SK-N-SH treated with all-trans-retinoic acid at 6 μM for 48 hours (cell line): ENCODE results near the gene RNFT2.

Source experiments
- ARNTL ChIP-seq: fragments of 450-650 bp; formaldehyde crosslinking; IDR thresholded peaks from 2 replicates; pipeline ENCODE4 v1.5.0; 2020; ENCODE audit warnings: low read depth, mild to moderate bottlenecking, moderate library complexity, borderline replicate concordance
- CREB5 ChIP-seq: fragments of 250-450 bp; sonication (Bioruptor Pico); IDR thresholded peaks from 2 replicates; pipeline ENCODE4 v1.5.1; 2020; ENCODE audit warnings: low read depth, mild to moderate bottlenecking, moderate library complexity
- CSDC2 ChIP-seq: fragments of 250-450 bp; sonication (Bioruptor Pico); IDR thresholded peaks from 2 replicates; pipeline ENCODE4 v1.5.0; 2020; ENCODE audit warnings: mild to moderate bottlenecking, moderate library complexity
- GLIS3 ChIP-seq: fragments of 250-450 bp; sonication (Bioruptor Pico); IDR thresholded peaks from 2 replicates; pipeline ENCODE4 v1.5.0; 2020; ENCODE audit warnings: mild to moderate bottlenecking, moderate library complexity
- OSR1 ChIP-seq: fragments of 250-450 bp; sonication (Bioruptor Pico); IDR thresholded peaks from 2 replicates; pipeline ENCODE4 v1.8.0; 2022; ENCODE audit warnings: moderate library complexity, mild to moderate bottlenecking, inconsistent platforms
- PPARA ChIP-seq: fragments of 250-450 bp; sonication (Bioruptor Pico); IDR thresholded peaks from 2 replicates; pipeline ENCODE4 v1.5.0; 2020; ENCODE audit warnings: mild to moderate bottlenecking, borderline replicate concordance
- RARB ChIP-seq: fragments of 250-450 bp; sonication (Bioruptor Pico); IDR thresholded peaks from 2 replicates; pipeline ENCODE4 v1.8.0; 2021; ENCODE audit warnings: mild to moderate bottlenecking, moderate library complexity
- TSHZ2 ChIP-seq: fragments of 250-450 bp; sonication (Bioruptor Pico); IDR thresholded peaks from 2 replicates; pipeline ENCODE4 v1.5.0; 2020; ENCODE audit warnings: mild to moderate bottlenecking, moderate library complexity
- ZFP3 ChIP-seq: fragments of 250-450 bp; sonication (Bioruptor Pico); IDR thresholded peaks from 2 replicates; pipeline ENCODE4 v1.5.0; 2020; ENCODE audit warnings: mild to moderate bottlenecking, moderate library complexity
- ZFP30 ChIP-seq: fragments of 450-650 bp; formaldehyde crosslinking; IDR thresholded peaks from 2 replicates; pipeline ENCODE4 v1.5.0; 2022; ENCODE audit warnings: mild to moderate bottlenecking, moderate library complexity
- ZNF565 ChIP-seq: fragments of 450-650 bp; formaldehyde crosslinking; conservative IDR thresholded peaks from 2 replicates; pipeline ENCODE4 v1.5.0; 2020; ENCODE audit warnings: low read depth, mild to moderate bottlenecking, moderate library complexity
- TF ChIP-seq, protein P1 (sequence below): fragments of 250-450 bp; sonication (Bioruptor Pico); IDR thresholded peaks from 2 replicates; pipeline ENCODE4 v1.8.0; 2020; ENCODE audit warnings: mild to moderate bottlenecking, moderate library complexity, borderline replicate concordance
- TF ChIP-seq, protein P2 (sequence below): fragments of 250-450 bp; sonication (Bioruptor Pico); IDR thresholded peaks from 2 replicates; pipeline ENCODE4 v1.8.0; 2021; ENCODE audit warnings: low read depth, mild to moderate bottlenecking, moderate library complexity, borderline replicate concordance

- TF ChIP-seq, protein P1, sequence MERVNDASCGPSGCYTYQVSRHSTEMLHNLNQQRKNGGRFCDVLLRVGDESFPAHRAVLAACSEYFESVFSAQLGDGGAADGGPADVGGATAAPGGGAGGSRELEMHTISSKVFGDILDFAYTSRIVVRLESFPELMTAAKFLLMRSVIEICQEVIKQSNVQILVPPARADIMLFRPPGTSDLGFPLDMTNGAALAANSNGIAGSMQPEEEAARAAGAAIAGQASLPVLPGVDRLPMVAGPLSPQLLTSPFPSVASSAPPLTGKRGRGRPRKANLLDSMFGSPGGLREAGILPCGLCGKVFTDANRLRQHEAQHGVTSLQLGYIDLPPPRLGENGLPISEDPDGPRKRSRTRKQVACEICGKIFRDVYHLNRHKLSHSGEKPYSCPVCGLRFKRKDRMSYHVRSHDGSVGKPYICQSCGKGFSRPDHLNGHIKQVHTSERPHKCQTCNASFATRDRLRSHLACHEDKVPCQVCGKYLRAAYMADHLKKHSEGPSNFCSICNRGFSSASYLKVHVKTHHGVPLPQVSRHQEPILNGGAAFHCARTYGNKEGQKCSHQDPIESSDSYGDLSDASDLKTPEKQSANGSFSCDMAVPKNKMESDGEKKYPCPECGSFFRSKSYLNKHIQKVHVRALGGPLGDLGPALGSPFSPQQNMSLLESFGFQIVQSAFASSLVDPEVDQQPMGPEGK (CRISPR knock-in tag), result no peak
- TF ChIP-seq CSDC2 (no peak), CREB5 (CRISPR knock-in tag) (no peak), ZFP3 (no peak), TSHZ2 (no peak), OSR1 (no peak), ARNTL (CRISPR knock-in tag) (no peak), RARB (CRISPR knock-in tag) (no peak), ZFP30 (CRISPR knock-in tag) (no peak), ZNF565 (CRISPR knock-in tag) (no peak), GLIS3 (CRISPR knock-in tag) (no peak), PPARA (CRISPR knock-in tag) (no peak)
- TF ChIP-seq, protein P2, sequence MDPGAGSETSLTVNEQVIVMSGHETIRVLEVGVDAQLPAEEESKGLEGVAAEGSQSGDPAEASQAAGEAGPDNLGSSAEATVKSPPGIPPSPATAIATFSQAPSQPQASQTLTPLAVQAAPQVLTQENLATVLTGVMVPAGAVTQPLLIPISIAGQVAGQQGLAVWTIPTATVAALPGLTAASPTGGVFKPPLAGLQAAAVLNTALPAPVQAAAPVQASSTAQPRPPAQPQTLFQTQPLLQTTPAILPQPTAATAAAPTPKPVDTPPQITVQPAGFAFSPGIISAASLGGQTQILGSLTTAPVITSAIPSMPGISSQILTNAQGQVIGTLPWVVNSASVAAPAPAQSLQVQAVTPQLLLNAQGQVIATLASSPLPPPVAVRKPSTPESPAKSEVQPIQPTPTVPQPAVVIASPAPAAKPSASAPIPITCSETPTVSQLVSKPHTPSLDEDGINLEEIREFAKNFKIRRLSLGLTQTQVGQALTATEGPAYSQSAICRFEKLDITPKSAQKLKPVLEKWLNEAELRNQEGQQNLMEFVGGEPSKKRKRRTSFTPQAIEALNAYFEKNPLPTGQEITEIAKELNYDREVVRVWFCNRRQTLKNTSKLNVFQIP (CRISPR knock-in tag), result no peak
These were observed 23.4 kb downstream of the RNFT2 start for GRCh38 chr12:116761499-116761898.
